ENCODE data around the gene SRPRB. TPM values are rescaled to one million over a fixed set of nuclear protein-coding genes. Genes with fewer than 3 reads are reported as not detected.

SRPRB gene
- total and polyA plus RNA-seq, 7 donors: 4.2 to 33.3 (median 14.9) TPM

- H3K36me3 ChIP-seq: no peaks in the 10 kb centered on the region
- no peaks in the 10 kb centered on the region for H3K9me3 ChIP-seq
- no peaks in the 10 kb centered on the region for H3K4me1 ChIP-seq
- TF ChIP-seq EP300 (IDR thresholded peaks at IDR 0.05) (no peak), POLR2A (IDR thresholded peaks at IDR 0.05) (no peak)
- H3K27me3 ChIP-seq: peaks cover 0 to 4% (median 0%) of the 10 kb centered on the region in 3 donors
- no peak for DNase-seq
- no peak overlapping the region for H3K27ac ChIP-seq
- H3K4me3 ChIP-seq: no peak overlapping the region
- intact Hi-C loops (cut with DNase I): no loop called here
- 54 to 76% methylated on average over 32 of the region's 32 CpGs for WGBS, 2 donors
Observed at GRCh38 chr3:133783762-133784161, 21.9 kb upstream of the SRPRB start.

- Histone ChIP-seq H3K4me3 (no peak overlapping the region), H3K36me3 (no peaks in the 10 kb centered on the region), H3K9me3 (peaks cover 0 to 2% (median 0%) of the 10 kb centered on the region in 4 donors), H3K4me1 (no peaks in the 10 kb centered on the region), H3K27ac (no peak overlapping the region), H3K27me3 (peaks cover 0 to 4% (median 0%) of the 10 kb centered on the region in 3 donors)
- intact Hi-C loops (cut with DNase I): no loop called here
- whole genome bisulfite sequencing, 2 donors: 57 to 72% methylated on average over 2 of the region's 2 CpGs
- no peak for TF ChIP-seq POLR2A (IDR thresholded peaks at IDR 0.05)
- TF ChIP-seq POLR2AphosphoS5 (IDR thresholded peaks at IDR 0.05): no peak
- TF ChIP-seq EP300 (IDR thresholded peaks at IDR 0.05): no peak
- TF ChIP-seq CTCF (IDR thresholded peaks at IDR 0.05): no peak
- DNase-seq: no peak
Observed at GRCh38 chr3:133788024-133788423, 17.6 kb upstream of the SRPRB start.

GRCh38 chr3:133792171-133792763 is 13.3 kb upstream of the SRPRB start:
- H3K4me3 ChIP-seq: no peak overlapping the region
- no peak for DNase-seq
- no peaks in the 10 kb centered on the region for H3K36me3 ChIP-seq
- no peak for TF ChIP-seq CTCF (IDR thresholded peaks at IDR 0.05)
- no peak for TF ChIP-seq EP300 (IDR thresholded peaks at IDR 0.05)
- no peak for TF ChIP-seq POLR2AphosphoS5 (IDR thresholded peaks at IDR 0.05)
- no peak for TF ChIP-seq POLR2A (IDR thresholded peaks at IDR 0.05)
- no peak overlapping the region for H3K27ac ChIP-seq
- peaks cover 0 to 2% (median 0%) of the 10 kb centered on the region in 4 donors for H3K9me3 ChIP-seq
- 46 to 63% methylated on average over 9 of the region's 9 CpGs for WGBS, 2 donors
- H3K4me1 ChIP-seq: no peaks in the 10 kb centered on the region
- H3K27me3 ChIP-seq: no peaks in the 10 kb centered on the region
- intact Hi-C loops (cut with DNase I): no loop called here

- Histone ChIP-seq H3K27me3 (peaks cover 0 to 3% (median 0%) of the 10 kb centered on the region in 3 donors), H3K36me3 (no peaks in the 10 kb centered on the region), H3K4me3 (no peak overlapping the region), H3K4me1 (no peaks in the 10 kb centered on the region), H3K9me3 (no peaks in the 10 kb centered on the region), H3K27ac (no peak overlapping the region)
- intact Hi-C loops (cut with DNase I): no loop called here
- no peak for TF ChIP-seq CTCF (IDR thresholded peaks at IDR 0.05)
- no peak for TF ChIP-seq POLR2AphosphoS5 (IDR thresholded peaks at IDR 0.05)
- TF ChIP-seq POLR2A (IDR thresholded peaks at IDR 0.05): no peak
- TF ChIP-seq EP300 (IDR thresholded peaks at IDR 0.05): no peak
- DNase-seq: no peak
- WGBS, 2 donors: 64 to 76% methylated on average over 3 of the region's 3 CpGs
Observed at GRCh38 chr3:133797396-133798105, 8.1 kb upstream of the SRPRB start.

- intact Hi-C loops (cut with DNase I): loop anchor here (5.0 to 10.0 kb wide), 2 partner anchors 228 to 1075 kb away; partner anchors contain the start of genes CDV3 and NPHP3
- Histone ChIP-seq H3K36me3 (no peaks in the 10 kb centered on the region), H3K4me1 (peaks cover 0 to 1% (median under 1%) of the 10 kb centered on the region in 4 donors), H3K9me3 (no peaks in the 10 kb centered on the region), H3K4me3 (no peak overlapping the region), H3K27me3 (peaks cover 0 to 3% (median 0%) of the 10 kb centered on the region in 3 donors), H3K27ac (no peak overlapping the region)
- no peak for DNase-seq
- no peak for TF ChIP-seq EP300 (IDR thresholded peaks at IDR 0.05)
- no peak for TF ChIP-seq POLR2A (IDR thresholded peaks at IDR 0.05)
- TF ChIP-seq CTCF (IDR thresholded peaks at IDR 0.05): no peak
- no peak for TF ChIP-seq POLR2AphosphoS5 (IDR thresholded peaks at IDR 0.05)
- WGBS, 2 donors: 64 to 71% methylated on average over 7 of the region's 7 CpGs
Observed at GRCh38 chr3:133799794-133800585, 5.6 kb upstream of the SRPRB start.
